Measurements from ENCODE around the gene TRIM2. TPM values are rescaled to one million over a fixed set of nuclear protein-coding genes. Genes with fewer than 3 reads are reported as not detected.

Gene TRIM2
- total and polyA plus RNA-seq, 9 donors = 9.5 to 57.5 (median 44.4) TPM

DNA sequence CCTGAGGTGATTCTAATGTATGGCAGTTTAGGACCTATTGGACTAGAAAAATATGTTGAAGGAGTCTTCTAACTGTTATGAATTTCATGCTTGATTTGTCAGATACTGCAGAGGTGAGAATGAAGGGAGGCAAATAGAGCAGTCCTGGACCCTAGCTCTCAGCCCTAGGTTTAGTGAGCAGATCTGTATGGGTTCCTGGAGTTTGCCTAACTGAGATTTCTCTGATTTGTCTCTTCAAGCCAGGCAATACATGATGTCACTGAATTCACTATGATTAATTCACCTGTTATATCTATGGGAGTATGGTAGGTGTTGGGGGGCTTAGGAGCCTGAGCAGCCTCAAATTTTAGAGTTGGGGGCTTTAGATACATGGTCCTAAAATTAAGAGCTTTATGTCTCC, 142.9 kb downstream of the TRIM2 start:
- Histone ChIP-seq H3K36me3 (no peaks in the 10 kb centered on the region), H3K4me1 (ENCODE audit: insufficient read depth) (no peaks in the 10 kb centered on the region), H3K27ac (no peak overlapping the region), H3K9me3 (no peaks in the 10 kb centered on the region), H3K4me3 (no peak overlapping the region), H3K27me3 (no peaks in the 10 kb centered on the region)
- no peak for DNase-seq
- TF ChIP-seq EP300 (IDR thresholded peaks at IDR 0.05) (no peak), POLR2A (IDR thresholded peaks at IDR 0.05) (no peak)
- TF ChIP-seq, protein P1, sequence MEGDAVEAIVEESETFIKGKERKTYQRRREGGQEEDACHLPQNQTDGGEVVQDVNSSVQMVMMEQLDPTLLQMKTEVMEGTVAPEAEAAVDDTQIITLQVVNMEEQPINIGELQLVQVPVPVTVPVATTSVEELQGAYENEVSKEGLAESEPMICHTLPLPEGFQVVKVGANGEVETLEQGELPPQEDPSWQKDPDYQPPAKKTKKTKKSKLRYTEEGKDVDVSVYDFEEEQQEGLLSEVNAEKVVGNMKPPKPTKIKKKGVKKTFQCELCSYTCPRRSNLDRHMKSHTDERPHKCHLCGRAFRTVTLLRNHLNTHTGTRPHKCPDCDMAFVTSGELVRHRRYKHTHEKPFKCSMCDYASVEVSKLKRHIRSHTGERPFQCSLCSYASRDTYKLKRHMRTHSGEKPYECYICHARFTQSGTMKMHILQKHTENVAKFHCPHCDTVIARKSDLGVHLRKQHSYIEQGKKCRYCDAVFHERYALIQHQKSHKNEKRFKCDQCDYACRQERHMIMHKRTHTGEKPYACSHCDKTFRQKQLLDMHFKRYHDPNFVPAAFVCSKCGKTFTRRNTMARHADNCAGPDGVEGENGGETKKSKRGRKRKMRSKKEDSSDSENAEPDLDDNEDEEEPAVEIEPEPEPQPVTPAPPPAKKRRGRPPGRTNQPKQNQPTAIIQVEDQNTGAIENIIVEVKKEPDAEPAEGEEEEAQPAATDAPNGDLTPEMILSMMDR (IDR thresholded peaks at IDR 0.05) = no peak
- intact Hi-C loops (cut with DNase I) = loop anchor here in 2 of 4 donors (10.0 kb wide), 2 partner anchors 108 to 118 kb away; partner anchors contain the start of gene TMEM131L (in 1 of the 2)

DNA sequence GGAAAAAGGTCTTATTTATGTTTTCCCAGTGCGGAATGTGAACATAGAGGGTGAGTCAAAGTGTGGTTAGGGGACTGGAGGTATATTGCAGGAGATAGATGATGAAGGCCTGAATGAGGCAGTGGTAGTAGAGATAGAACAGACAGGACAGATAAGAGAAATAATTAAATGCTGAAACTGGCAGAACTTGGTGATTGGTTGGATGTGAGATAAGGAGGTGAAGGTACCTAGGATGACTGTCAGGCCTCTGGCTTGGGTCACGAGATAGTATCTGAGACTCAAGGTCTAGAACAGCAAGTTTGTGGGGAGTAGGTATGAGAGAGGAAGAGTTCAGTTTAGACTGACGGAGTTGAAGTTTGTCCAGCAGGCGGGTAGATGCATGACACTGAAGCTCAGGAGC, 143.8 kb downstream of the TRIM2 start:
- Histone ChIP-seq H3K36me3 (no peaks in the 10 kb centered on the region), H3K27me3 (no peaks in the 10 kb centered on the region), H3K27ac (no peak overlapping the region), H3K4me3 (no peak overlapping the region), H3K4me1 (ENCODE audit: insufficient read depth) (no peaks in the 10 kb centered on the region), H3K9me3 (no peaks in the 10 kb centered on the region)
- no peak for DNase-seq
- WGBS, 3 donors = 83 to 97% (median 96%) methylated on average over 4 of the region's 4 CpGs
- TF ChIP-seq, protein P1 (IDR thresholded peaks at IDR 0.05) = no peak
- TF ChIP-seq EP300 (IDR thresholded peaks at IDR 0.05) (no peak), POLR2A (IDR thresholded peaks at IDR 0.05) (no peak)
- intact Hi-C loops (cut with DNase I) = loop anchor here in 2 of 4 donors (10.0 kb wide), 2 partner anchors 107 to 117 kb away; partner anchors contain the start of gene TMEM131L (in 1 of the 2)

DNA sequence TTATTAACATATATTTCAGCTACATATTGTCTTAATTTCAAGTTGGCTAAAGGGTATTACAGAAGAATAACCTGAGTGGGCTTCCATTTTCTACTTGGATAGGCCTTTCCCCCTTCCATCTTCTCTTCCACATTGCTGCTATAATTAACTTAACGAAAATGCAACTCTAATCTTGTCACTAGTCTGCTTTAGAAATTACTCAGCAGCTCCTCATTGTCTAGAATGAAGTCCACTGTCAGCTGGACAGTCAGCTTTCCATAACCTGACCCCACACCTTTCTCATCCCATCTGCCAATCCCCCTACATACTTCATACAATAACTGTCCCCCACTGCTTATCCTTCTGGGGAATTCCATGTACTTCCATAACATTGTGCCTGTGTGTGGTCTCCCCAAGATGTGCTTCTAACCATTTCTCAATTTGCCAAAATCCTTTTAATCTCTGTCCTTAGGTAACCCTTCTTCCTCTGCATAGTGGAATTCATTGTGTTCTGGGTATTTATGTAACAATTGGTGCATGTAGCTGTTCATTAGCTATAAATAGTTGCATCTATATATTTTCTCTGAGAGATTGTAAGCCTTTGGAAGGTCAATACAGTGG, 145.1 kb downstream of the TRIM2 start:
- intact Hi-C loops (cut with DNase I) = loop anchor here in 2 of 4 donors (10.0 kb wide), 2 partner anchors 105 to 115 kb away; partner anchors contain the start of gene TMEM131L (in 1 of the 2)
- no peaks in the 10 kb centered on the region for H3K27me3 ChIP-seq
- WGBS, 3 donors = 73 to 91% (median 89%) methylated on average over 1 of the region's 1 CpG
- no peak overlapping the region for H3K4me3 ChIP-seq
- TF ChIP-seq EP300 (IDR thresholded peaks at IDR 0.05) = no peak
- no peak for TF ChIP-seq POLR2A (IDR thresholded peaks at IDR 0.05)
- H3K9me3 ChIP-seq = no peaks in the 10 kb centered on the region
- no peaks in the 10 kb centered on the region for H3K4me1 ChIP-seq (ENCODE audit: insufficient read depth)
- H3K27ac ChIP-seq = no peak overlapping the region
- H3K36me3 ChIP-seq = no peaks in the 10 kb centered on the region
- no peak for DNase-seq

DNA sequence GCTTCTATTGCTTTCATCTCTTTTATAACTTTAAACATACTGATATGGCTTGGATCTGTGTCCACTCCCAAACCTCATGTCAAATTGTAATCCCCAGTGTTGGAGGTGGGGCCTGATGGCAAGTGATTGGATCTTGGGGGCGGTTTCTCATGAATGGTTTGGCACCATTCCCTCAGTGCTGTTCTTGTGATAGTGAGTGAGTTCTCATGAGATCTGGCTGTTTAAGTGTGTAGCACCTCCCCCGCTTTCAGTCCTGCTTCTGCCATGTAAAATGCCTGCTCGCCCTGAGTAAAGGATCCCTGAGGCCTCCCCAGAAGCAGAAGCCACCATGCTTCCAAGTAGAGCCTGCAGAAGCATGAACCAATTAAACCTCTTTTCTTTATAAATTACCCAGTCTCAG, 157.9 kb downstream of the TRIM2 start:
- H3K9me3 ChIP-seq = no peaks in the 10 kb centered on the region
- intact Hi-C loops (cut with DNase I) = no loop called here
- DNase-seq = no peak
- H3K4me3 ChIP-seq = no peak overlapping the region
- 87 to 93% (median 87%) methylated on average over 3 of the region's 3 CpGs for WGBS, 3 donors
- H3K27ac ChIP-seq = no peak overlapping the region
- TF ChIP-seq, protein P1 (IDR thresholded peaks at IDR 0.05) = no peak
- TF ChIP-seq POLR2A (IDR thresholded peaks at IDR 0.05) (no peak), EP300 (IDR thresholded peaks at IDR 0.05) (no peak)
- no peaks in the 10 kb centered on the region for H3K4me1 ChIP-seq (ENCODE audit: insufficient read depth)
- H3K36me3 ChIP-seq = no peaks in the 10 kb centered on the region
- H3K27me3 ChIP-seq = no peaks in the 10 kb centered on the region

DNA sequence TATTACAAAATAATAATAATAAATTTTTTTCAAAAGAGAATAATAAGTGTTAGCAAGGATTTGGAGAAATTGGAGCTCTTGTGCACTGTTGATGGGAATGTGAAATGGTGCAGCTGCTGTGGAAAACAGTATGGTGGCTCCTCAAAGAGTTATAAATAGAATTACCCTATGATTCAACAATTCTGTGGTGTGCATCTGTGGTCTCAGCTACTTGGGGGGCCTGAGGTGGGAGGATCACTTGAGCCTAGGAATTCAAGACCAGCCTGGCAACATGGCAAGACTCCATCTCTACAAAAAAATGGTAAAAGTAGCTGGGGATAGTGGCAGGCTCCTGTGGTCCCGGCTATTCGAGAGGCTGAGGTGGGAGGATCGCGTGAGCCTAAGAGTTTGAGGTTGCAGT, 159.8 kb downstream of the TRIM2 start:
- H3K4me3 ChIP-seq = no peak overlapping the region
- DNase-seq = no peak

More for the DNA sequence above, 159.8 kb downstream of the TRIM2 start:
- intact Hi-C loops (cut with DNase I) = no loop called here
- 98 to 99% (median 99%) methylated on average over 4 of the region's 4 CpGs for whole genome bisulfite sequencing, 3 donors
- Histone ChIP-seq H3K9me3 (no peaks in the 10 kb centered on the region), H3K36me3 (no peaks in the 10 kb centered on the region), H3K27ac (no peak overlapping the region), H3K4me1 (ENCODE audit: insufficient read depth) (no peaks in the 10 kb centered on the region), H3K27me3 (no peaks in the 10 kb centered on the region)
- TF ChIP-seq, protein P1 (IDR thresholded peaks at IDR 0.05) = no peak
- TF ChIP-seq EP300 (IDR thresholded peaks at IDR 0.05) (no peak), POLR2A (IDR thresholded peaks at IDR 0.05) (no peak)
